Measurements from ENCODE around the gene PCBP4.

DNA sequence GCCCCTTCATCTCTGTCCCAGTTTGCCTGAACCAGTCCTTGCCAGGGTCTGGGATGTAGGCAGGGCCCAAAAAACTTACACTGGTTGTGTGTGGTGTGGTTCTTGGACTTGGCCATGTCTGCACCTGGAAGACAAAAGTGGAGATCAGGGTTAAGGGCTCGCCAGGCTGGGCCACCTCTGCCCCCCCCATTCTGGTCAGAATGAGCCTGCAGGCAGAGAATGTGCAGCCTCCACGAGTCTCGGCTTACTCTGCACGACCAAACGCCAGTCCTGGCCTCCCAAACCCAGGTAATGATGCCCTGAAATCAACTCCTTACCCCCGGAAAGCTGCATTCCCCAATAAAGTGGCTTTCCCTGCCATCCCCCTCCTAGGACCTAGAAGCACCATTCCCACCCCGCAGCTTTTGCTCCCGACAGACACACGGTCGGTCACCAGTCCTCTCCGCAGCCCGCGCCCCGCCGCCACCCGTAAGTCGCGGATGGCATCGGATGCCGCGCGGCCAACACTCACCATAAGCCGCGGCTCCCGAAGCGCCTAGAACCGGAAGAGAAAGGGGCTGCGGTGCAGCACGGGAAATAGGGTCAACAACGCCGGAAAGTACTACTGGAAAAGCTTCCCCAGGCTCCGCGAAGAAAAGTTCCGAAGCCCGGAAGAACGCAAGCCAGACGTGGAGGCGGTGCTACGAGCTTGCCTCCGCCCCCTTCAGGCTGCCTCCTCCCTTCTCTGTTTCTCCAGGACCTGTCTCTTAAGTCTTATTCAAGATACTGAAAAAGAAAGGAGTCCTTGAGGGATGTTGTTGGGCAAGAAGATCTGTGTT, 28.3 kb upstream of the PCBP4 start, which contains the start of gene RPL29:
- no peak for TF ChIP-seq EZH2 (IDR thresholded peaks at IDR 0.05; ENCODE audit: borderline replicate concordance, insufficient read depth, low read depth, low read length, poor library complexity, severe bottlenecking)
- TF ChIP-seq, protein P1, sequence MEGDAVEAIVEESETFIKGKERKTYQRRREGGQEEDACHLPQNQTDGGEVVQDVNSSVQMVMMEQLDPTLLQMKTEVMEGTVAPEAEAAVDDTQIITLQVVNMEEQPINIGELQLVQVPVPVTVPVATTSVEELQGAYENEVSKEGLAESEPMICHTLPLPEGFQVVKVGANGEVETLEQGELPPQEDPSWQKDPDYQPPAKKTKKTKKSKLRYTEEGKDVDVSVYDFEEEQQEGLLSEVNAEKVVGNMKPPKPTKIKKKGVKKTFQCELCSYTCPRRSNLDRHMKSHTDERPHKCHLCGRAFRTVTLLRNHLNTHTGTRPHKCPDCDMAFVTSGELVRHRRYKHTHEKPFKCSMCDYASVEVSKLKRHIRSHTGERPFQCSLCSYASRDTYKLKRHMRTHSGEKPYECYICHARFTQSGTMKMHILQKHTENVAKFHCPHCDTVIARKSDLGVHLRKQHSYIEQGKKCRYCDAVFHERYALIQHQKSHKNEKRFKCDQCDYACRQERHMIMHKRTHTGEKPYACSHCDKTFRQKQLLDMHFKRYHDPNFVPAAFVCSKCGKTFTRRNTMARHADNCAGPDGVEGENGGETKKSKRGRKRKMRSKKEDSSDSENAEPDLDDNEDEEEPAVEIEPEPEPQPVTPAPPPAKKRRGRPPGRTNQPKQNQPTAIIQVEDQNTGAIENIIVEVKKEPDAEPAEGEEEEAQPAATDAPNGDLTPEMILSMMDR (IDR thresholded peaks at IDR 0.05) = no peak

Data from B cell (primary cell).